OCI-LY3 (cell line): ENCODE data around the gene CEP135.

Source experiments
- CTCF ChIP-seq: fragments of 200-600, 300-600 bp; sonication (generic); IDR thresholded peaks from 2 replicates; pipeline ENCODE4 v1.5.1; 2014; ENCODE audit warnings: antibody characterized with exemption, low read length, low read depth
- EZH2phosphoT487 ChIP-seq: fragments of 200-600 bp; shearing (Covaris generic); IDR thresholded peaks from 2 replicates; pipeline ENCODE4 v1.6.1; 2018; ENCODE audit warnings: antibody characterized with exemption, mixed run types, low read depth

DNA sequence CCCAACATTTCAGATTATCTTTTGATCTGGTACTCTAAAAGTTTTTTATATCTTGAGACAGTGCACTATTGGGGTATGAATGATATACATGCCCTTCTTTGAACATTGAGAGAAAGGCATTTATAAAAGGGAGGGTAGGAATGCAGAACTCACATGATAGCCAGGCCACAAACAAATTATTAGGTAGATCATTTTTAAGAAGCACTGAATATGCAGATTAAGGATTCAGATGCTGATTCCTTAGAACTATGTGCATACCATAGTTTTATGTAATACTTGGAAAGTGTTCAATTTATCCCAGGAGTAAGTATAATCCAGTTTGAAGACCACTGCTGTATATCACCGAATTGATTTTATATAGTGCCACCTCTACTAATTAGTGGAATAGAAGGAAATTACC lies 18.6 kb downstream of the CEP135 start:
- TF ChIP-seq CTCF (no peak), EZH2phosphoT487 (no peak)
